HL-60 (cell line): ENCODE measurements around the gene ST6GALNAC4.

Source experiments
- CTCF ChIP-seq: IDR thresholded peaks from one replicate; pipeline ENCODE4 v1.5.1; 2011; ENCODE audit warnings: low read length, control low read depth, inconsistent platforms; ENCODE audit not compliant: insufficient read depth
- GABPA ChIP-seq: IDR thresholded peaks from 2 replicates; pipeline ENCODE4 v1.6.1; 2012; ENCODE audit warnings: low read depth
- POLR2AphosphoS5 ChIP-seq: IDR thresholded peaks from 2 replicates; pipeline ENCODE4 v1.6.1; 2012; ENCODE audit warnings: low read depth
- REST ChIP-seq: IDR thresholded peaks from 2 replicates; pipeline ENCODE4 v1.6.1; 2012; ENCODE audit warnings: low read depth; ENCODE audit not compliant: insufficient replicate concordance
- SPI1 ChIP-seq: IDR thresholded peaks from 2 replicates; pipeline ENCODE4 v1.6.1; 2012; ENCODE audit warnings: low read depth, mild to moderate bottlenecking, borderline replicate concordance

DNA sequence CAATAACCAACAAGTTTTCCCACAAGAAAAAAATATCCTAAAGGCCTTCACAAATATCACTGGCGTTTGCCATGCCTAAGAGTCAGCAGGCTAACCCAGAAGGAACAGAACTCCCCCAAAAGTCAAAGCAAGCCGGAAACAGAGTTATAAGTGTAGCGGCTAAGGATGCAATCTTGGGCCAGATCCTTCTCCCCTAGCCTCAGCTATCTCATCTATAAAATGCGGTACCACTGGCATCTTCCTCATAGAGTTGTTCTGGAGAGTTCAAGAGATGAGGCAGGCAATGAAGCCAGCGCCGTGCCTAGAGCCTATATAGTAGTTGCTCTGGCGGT is 20.2 kb upstream of the ST6GALNAC4 start:
- no peak for TF ChIP-seq GABPA
- no peak for TF ChIP-seq CTCF
- no peak for TF ChIP-seq POLR2AphosphoS5
- TF ChIP-seq REST = no peak
- TF ChIP-seq SPI1 = no peak
